Ishikawa (cell line): Measurements from ENCODE around the gene CHAF1B.

ENCODE experiments used
- CEBPB ChIP-seq: IDR thresholded peaks from 2 replicates; pipeline ENCODE4 v1.6.1; 2012
- CREB1 ChIP-seq: IDR thresholded peaks from 2 replicates; pipeline ENCODE4 v1.6.1; 2012; ENCODE audit warnings: low read depth
- EGR1 ChIP-seq: IDR thresholded peaks from 2 replicates; pipeline ENCODE4 v1.6.1; 2012
- EP300 ChIP-seq: IDR thresholded peaks from 2 replicates; pipeline ENCODE4 v1.6.1; 2012; ENCODE audit warnings: borderline replicate concordance
- FOXM1 ChIP-seq: IDR thresholded peaks from 2 replicates; pipeline ENCODE4 v1.6.1; 2012; ENCODE audit warnings: low read depth, borderline replicate concordance
- NFIC ChIP-seq: IDR thresholded peaks from 2 replicates; pipeline ENCODE4 v1.6.1; 2012
- RAD21 ChIP-seq: IDR thresholded peaks from 2 replicates; pipeline ENCODE4 v1.6.1; 2012; ENCODE audit warnings: low read depth
- TAF1 ChIP-seq: IDR thresholded peaks from 2 replicates; pipeline ENCODE4 v1.6.1; 2012; ENCODE audit warnings: low read depth, mild to moderate bottlenecking
- TCF12 ChIP-seq: IDR thresholded peaks from 2 replicates; pipeline ENCODE4 v1.6.1; 2012; ENCODE audit warnings: low read depth
- TEAD4 ChIP-seq: IDR thresholded peaks from 2 replicates; pipeline ENCODE4 v1.6.1; 2012
- YY1 ChIP-seq: IDR thresholded peaks from 2 replicates; pipeline ENCODE4 v1.6.1; 2012; ENCODE audit warnings: low read depth
- ZBTB7A ChIP-seq: IDR thresholded peaks from 2 replicates; pipeline ENCODE4 v1.6.1; 2012; ENCODE audit warnings: low read depth
- TF ChIP-seq, protein P1 (sequence below): IDR thresholded peaks from 2 replicates; pipeline ENCODE4 v1.6.1; 2012; ENCODE audit warnings: low read depth, mild to moderate bottlenecking
- TF ChIP-seq, protein P2 (sequence below): IDR thresholded peaks from 2 replicates; pipeline ENCODE4 v1.6.1; 2012
- TF ChIP-seq, protein P3 (sequence below): IDR thresholded peaks from 2 replicates; pipeline ENCODE4 v1.6.1; 2012

CHAF1B gene

DNA sequence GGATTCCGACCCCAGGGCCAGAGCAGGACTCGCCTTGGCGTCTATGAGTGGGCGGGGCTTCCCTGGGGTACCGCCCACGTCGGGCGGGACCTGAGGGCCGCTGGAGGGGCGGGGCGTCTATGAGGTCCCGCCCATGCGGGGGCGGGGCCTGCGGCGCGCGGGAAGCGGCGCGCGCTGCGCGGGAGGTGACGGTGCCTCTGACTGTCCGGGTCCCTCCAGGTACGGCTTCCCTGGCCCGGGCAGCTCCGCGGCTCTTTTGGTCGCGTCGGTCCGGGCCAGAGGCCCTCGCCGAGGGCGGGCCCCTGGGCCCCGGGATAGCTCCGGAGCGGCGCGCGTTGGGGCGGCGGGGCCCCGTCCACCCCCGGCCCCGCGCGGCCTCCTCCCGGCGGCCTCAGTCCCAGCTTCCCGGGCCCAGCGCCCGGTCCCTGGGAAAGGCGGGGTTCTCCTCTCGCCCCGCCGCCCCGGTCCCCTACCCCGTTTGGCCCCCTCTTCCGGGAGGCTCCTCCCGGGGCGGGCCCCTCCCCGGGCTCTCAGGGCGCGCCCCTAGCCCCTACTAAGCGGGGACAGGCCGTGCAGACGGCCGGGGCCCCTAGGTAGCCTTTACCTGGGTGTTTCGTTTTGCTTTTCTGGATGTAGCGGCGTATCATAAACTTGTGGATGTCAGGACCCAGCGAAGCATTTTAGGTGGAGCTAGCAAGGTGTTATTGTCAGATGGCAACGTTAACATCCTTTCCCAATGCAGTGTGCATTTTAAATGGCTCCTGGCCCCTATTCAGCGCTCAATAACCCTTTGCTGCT is at the start of gene CHAF1B:
Gene CHAF1B, plus strand, starts transcription at position 160 of the 798 bp plus-strand sequence. CDS start 745 bp downstream, outside the sequence.
- no peak for TF ChIP-seq TEAD4
- TF ChIP-seq EP300 = no peak
- no peak for TF ChIP-seq RAD21
- TF ChIP-seq, protein P1, sequence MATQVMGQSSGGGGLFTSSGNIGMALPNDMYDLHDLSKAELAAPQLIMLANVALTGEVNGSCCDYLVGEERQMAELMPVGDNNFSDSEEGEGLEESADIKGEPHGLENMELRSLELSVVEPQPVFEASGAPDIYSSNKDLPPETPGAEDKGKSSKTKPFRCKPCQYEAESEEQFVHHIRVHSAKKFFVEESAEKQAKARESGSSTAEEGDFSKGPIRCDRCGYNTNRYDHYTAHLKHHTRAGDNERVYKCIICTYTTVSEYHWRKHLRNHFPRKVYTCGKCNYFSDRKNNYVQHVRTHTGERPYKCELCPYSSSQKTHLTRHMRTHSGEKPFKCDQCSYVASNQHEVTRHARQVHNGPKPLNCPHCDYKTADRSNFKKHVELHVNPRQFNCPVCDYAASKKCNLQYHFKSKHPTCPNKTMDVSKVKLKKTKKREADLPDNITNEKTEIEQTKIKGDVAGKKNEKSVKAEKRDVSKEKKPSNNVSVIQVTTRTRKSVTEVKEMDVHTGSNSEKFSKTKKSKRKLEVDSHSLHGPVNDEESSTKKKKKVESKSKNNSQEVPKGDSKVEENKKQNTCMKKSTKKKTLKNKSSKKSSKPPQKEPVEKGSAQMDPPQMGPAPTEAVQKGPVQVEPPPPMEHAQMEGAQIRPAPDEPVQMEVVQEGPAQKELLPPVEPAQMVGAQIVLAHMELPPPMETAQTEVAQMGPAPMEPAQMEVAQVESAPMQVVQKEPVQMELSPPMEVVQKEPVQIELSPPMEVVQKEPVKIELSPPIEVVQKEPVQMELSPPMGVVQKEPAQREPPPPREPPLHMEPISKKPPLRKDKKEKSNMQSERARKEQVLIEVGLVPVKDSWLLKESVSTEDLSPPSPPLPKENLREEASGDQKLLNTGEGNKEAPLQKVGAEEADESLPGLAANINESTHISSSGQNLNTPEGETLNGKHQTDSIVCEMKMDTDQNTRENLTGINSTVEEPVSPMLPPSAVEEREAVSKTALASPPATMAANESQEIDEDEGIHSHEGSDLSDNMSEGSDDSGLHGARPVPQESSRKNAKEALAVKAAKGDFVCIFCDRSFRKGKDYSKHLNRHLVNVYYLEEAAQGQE = no peak
- TF ChIP-seq TAF1 = no peak; the same call in none of the 2 replicates
- no peak for TF ChIP-seq YY1
- no peak for TF ChIP-seq FOXM1
- TF ChIP-seq NFIC = no peak
- TF ChIP-seq TCF12 = no peak
- TF ChIP-seq, protein P2, sequence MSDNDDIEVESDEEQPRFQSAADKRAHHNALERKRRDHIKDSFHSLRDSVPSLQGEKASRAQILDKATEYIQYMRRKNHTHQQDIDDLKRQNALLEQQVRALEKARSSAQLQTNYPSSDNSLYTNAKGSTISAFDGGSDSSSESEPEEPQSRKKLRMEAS = 0 out of 2 replicates have a peak, but pooled peaks have one; percentile 33
- no peak for TF ChIP-seq CEBPB
- TF ChIP-seq CREB1 = no peak
- peak; percentile 71 for TF ChIP-seq EGR1

DNA sequence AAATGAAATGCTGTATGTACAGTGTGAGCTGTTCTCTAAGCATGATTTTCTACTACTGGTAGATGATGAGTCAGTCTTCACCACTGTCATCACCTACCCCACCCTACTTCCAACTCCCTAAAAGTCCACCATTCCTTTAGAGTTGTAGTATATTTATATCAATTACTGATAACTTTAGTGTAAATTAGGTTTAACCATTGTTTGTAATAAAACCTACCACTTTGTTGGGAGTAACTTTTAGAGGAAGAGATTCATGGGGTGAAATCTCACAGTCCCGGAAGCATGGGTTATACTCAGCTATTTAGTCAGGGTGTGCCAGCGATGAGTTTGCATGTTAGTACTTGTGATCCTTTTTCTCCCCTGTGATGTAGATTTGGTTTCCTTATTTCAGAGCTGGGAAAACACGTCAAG is 48.1 kb upstream of the CHAF1B start:
- TF ChIP-seq ZBTB7A = no peak
- TF ChIP-seq, protein P3, sequence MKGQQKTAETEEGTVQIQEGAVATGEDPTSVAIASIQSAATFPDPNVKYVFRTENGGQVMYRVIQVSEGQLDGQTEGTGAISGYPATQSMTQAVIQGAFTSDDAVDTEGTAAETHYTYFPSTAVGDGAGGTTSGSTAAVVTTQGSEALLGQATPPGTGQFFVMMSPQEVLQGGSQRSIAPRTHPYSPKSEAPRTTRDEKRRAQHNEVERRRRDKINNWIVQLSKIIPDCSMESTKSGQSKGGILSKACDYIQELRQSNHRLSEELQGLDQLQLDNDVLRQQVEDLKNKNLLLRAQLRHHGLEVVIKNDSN = no peak
- no peak for TF ChIP-seq FOXM1
- TF ChIP-seq EGR1 = no peak
- no peak for TF ChIP-seq EP300
- TF ChIP-seq CREB1 = no peak
- TF ChIP-seq, protein P2 = no peak
- no peak for TF ChIP-seq RAD21
- no peak for TF ChIP-seq YY1
- no peak for TF ChIP-seq CEBPB
- no peak for TF ChIP-seq NFIC
- no peak for TF ChIP-seq TEAD4

DNA sequence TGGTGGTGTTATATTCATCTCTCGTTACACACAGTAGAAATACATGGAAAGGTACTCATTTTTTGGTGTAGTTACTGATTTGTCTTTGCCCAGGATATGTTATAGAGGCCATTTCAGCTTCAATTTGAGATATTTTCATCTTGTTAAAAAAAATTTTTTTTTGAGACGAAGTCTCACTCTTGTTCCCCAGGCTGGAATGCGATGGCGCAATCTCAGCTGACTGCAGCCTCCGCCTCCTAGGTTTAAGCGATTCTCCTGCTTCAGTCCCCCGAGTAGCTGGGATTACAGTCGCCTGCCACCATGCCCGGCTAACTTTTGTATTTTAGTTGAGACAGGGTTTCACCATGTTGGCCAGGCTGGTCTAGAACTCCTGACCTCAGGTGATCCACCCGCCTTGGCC is 46.2 kb upstream of the CHAF1B start:
- TF ChIP-seq CEBPB (0 out of 2 replicates have a peak, but pooled peaks have one; percentile 22), CREB1 (no peak)
- TF ChIP-seq, protein P2 = no peak

DNA sequence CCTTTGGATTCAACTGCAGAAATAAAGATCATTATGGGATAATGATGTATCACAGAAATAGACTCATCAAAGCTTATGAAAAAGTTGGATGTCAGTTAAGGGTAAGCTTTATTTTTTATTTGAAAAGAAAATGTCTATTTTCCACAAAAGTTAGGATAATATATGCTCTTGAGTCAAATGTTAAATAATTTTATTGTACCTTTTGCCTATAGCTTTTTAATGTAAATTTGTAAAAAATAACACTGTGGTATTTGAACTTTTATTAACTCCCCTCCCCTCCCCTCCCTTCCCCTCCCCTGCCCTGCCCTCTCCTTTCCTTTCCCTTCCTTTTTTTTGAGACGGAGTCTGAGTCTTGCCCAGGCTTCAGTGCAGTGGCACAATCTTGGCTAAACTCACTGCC is 40.3 kb upstream of the CHAF1B start:
- TF ChIP-seq, protein P1 = no peak
- no peak for TF ChIP-seq CEBPB
- TF ChIP-seq YY1 = no peak
- TF ChIP-seq CREB1 = no peak
- TF ChIP-seq TEAD4 = no peak
- no peak for TF ChIP-seq NFIC
- no peak for TF ChIP-seq FOXM1
- TF ChIP-seq EP300 = no peak
- TF ChIP-seq ZBTB7A = no peak
- TF ChIP-seq, protein P3 = no peak
- no peak for TF ChIP-seq EGR1
- TF ChIP-seq, protein P2 = no peak
- TF ChIP-seq TAF1 = no peak
- TF ChIP-seq TCF12 = no peak
- TF ChIP-seq RAD21 = no peak

DNA sequence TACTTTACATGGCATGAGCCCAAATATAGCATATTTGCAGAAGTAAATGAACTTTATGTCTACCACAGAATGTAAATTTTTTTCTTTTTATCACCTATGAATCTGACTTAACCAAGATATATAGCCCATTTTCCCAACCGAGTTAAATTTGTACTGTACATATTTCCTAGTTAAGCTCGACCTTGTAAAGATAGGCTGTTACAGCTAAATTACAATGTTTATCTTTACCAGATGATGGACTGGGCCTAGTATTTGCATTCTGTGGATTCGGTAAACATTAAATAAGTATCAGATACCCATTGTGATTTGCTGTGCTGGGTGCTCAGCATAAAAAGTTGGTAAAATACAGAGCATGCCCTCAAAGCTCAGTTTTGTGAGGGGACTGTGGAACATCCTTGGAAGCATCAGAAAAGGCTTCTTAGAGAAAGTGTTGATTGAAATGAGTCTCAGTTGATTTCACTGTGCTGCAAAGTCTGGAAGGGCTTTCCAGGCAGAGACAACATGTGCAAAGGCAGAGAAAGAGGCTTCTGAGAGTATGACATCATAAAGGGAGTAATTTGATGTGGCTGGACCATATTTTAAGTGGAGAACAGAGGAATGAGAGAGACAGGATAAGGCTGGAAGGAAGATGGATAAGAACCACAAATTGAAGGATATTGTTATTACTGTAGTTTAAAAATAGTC is 37.8 kb upstream of the CHAF1B start:
- TF ChIP-seq, protein P3 = no peak
- TF ChIP-seq EP300 (no peak), TAF1 (no peak), NFIC (no peak), FOXM1 (no peak), CEBPB (no peak), CREB1 (no peak), RAD21 (no peak), YY1 (no peak), TCF12 (no peak), ZBTB7A (no peak), TEAD4 (no peak), EGR1 (no peak)
- TF ChIP-seq, protein P1 = no peak
- TF ChIP-seq, protein P2 = no peak
